GM12892 (cell line): ENCODE measurements around the gene G3BP2.

Experiments used
- POLR2A ChIP-seq: IDR thresholded peaks from 2 replicates; pipeline ENCODE4 v1.6.1; 2011; ENCODE audit warnings: low read depth, low read length, control low read depth
- POLR2AphosphoS5 ChIP-seq: IDR thresholded peaks from 2 replicates; pipeline ENCODE4 v1.6.1; 2011; ENCODE audit warnings: low read depth, low read length, control low read depth
- TAF1 ChIP-seq: IDR thresholded peaks from 2 replicates; pipeline ENCODE4 v1.6.1; 2011; ENCODE audit warnings: low read depth, mild to moderate bottlenecking, control low read depth, low read length, borderline replicate concordance

DNA sequence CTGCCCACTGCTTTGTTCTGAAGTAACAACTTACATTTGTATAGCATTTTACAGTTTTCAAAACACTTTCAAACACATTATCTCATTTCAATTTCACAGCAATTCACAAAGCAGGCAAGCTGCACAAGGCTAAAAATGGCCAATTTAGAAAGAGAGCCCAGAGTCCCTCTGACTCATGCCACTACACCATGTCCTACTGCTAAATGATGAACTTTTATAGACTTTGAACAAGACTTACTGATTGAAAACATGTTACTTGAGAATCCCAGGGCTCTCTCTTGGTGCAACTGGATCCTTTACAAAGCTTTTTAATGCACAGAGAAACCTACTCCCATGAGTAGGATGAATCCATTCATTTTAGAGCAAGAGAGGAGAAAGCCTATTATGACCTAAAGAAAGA, 5.8 kb upstream of the G3BP2 start:
- no peak for TF ChIP-seq POLR2A
- no peak for TF ChIP-seq TAF1
- no peak for TF ChIP-seq POLR2AphosphoS5
